ENCODE results near the gene ABRACL.

DNA sequence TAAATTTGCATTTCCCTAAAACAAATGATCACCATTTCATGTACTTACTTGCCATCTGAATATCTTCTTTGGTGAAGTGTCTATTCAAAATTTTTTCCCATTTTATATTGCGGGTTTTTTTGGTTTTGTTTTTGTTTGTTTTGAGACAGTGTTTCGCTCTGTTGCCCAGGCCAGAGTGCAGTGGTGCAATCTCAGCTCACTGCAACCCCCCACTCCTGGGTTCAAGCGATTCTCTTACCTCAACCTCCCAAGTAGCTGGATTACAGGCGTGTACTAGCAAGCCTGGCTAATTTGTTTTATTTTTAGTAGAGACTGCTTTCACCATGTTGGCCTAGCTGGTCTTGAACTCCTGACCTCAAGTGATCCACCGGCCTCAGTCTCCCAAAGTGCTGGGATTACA is 31.4 kb upstream of the ABRACL start:
- TF ChIP-seq, protein P1, sequence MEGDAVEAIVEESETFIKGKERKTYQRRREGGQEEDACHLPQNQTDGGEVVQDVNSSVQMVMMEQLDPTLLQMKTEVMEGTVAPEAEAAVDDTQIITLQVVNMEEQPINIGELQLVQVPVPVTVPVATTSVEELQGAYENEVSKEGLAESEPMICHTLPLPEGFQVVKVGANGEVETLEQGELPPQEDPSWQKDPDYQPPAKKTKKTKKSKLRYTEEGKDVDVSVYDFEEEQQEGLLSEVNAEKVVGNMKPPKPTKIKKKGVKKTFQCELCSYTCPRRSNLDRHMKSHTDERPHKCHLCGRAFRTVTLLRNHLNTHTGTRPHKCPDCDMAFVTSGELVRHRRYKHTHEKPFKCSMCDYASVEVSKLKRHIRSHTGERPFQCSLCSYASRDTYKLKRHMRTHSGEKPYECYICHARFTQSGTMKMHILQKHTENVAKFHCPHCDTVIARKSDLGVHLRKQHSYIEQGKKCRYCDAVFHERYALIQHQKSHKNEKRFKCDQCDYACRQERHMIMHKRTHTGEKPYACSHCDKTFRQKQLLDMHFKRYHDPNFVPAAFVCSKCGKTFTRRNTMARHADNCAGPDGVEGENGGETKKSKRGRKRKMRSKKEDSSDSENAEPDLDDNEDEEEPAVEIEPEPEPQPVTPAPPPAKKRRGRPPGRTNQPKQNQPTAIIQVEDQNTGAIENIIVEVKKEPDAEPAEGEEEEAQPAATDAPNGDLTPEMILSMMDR (IDR thresholded peaks at IDR 0.05; ENCODE audit: poor library complexity), result no peak
- no peak for TF ChIP-seq EZH2 (IDR thresholded peaks at IDR 0.05; ENCODE audit: borderline replicate concordance)
